HepG2 (cell line): ENCODE data around the gene MSANTD2. TPM values are rescaled to one million over a fixed set of nuclear protein-coding genes. Genes with fewer than 3 reads are reported as not detected.

Experiments
- GFI1 ChIP-seq: sonication (generic); formaldehyde crosslinking; IDR thresholded peaks from 2 replicates; pipeline ENCODE4 v1.5.0; 2020; ENCODE audit warnings: missing genetic modification reagents, mild to moderate bottlenecking, borderline replicate concordance
- SAP130 ChIP-seq: IDR thresholded peaks from 2 replicates; pipeline ENCODE4 v1.6.1; 2016; ENCODE audit warnings: low read depth
- TBX2 ChIP-seq: sonication (generic); formaldehyde crosslinking; IDR thresholded peaks from 2 replicates; pipeline ENCODE4 v1.5.0; 2020; ENCODE audit warnings: missing genetic modification reagents, mild to moderate bottlenecking, borderline replicate concordance
- polyA plus RNA-seq, 8 experiments: library from polyadenylated mRNA; depleted of rRNA in 3 of 8; stranded (reverse) in 7 of 8; unstranded in 1 of 8; fragments of >200 nt; fragmentation: Illumina TruSeq in 4 of 8; extraction: Trizol in 4 of 8; gene quantifications; 2 replicates each; pipeline versions ENCODE4 v1.2.1 to v1.2.3, GENCODE V29; 2011 to 2016; ENCODE audit warnings: low read depth in 4 of 8, missing spikeins in 1 of 8, mixed read lengths in 1 of 8; ENCODE audit not compliant: insufficient read depth in 1 of 8
- total RNA-seq, 5 experiments: library from RNA; depleted of rRNA; stranded (reverse); fragments of >200 nt; fragmentation: Illumina TruSeq; extraction: Trizol; gene quantifications; 2 replicates each; pipeline ENCODE4 v1.2.3, GENCODE V29; 2016; ENCODE audit warnings: low read depth in 1 of 5
- TF ChIP-seq, protein P1 (sequence below), 2 experiments: sonication (generic) in 1 of 2; formaldehyde crosslinking in 1 of 2; IDR thresholded peaks; 2 replicates each; pipeline versions ENCODE4 v1.4.0 to v1.6.1; 2016 to 2020; ENCODE audit warnings: borderline replicate concordance in 1 of 2, low read depth in 1 of 2, mild to moderate bottlenecking in 1 of 2, missing genetic modification reagents in 1 of 2
- TF ChIP-seq, protein P2 (sequence below): sonication (generic); formaldehyde crosslinking; IDR thresholded peaks from 2 replicates; pipeline ENCODE4 v1.8.1; 2023; ENCODE audit warnings: mild to moderate bottlenecking, moderate library complexity, missing genetic modification reagents
- TF ChIP-seq, protein P3 (sequence below): sonication (generic); formaldehyde crosslinking; IDR thresholded peaks from 2 replicates; pipeline ENCODE4 v1.8.1; 2022; ENCODE audit warnings: low read depth, mild to moderate bottlenecking, missing genetic modification reagents
- TF ChIP-seq, protein P4 (sequence below): sonication (generic); formaldehyde crosslinking; IDR thresholded peaks from 2 replicates; pipeline ENCODE4 v1.4.0; 2020; ENCODE audit warnings: missing genetic modification reagents
- TF ChIP-seq, protein P5 (sequence below): sonication (generic); formaldehyde crosslinking; IDR thresholded peaks from 2 replicates; pipeline ENCODE4 v1.4.0; 2020; ENCODE audit warnings: missing genetic modification reagents, mild to moderate bottlenecking, borderline replicate concordance
- TF ChIP-seq, protein P6 (sequence below): sonication (generic); formaldehyde crosslinking; IDR thresholded peaks from 2 replicates; pipeline ENCODE4 v1.4.0; 2020; ENCODE audit warnings: missing genetic modification reagents
- TF ChIP-seq, protein P7 (sequence below): sonication (generic); formaldehyde crosslinking; IDR thresholded peaks from 2 replicates; pipeline ENCODE4 v1.9.0; 2022; ENCODE audit warnings: missing genetic modification reagents, mild to moderate bottlenecking, borderline replicate concordance

Gene MSANTD2
- total and polyA plus RNA-seq, 2 of the 13 experiments (the other 11 are each of a cell fraction or from before 2014, with no cell fraction given): 8.7 to 10.1 TPM

DNA sequence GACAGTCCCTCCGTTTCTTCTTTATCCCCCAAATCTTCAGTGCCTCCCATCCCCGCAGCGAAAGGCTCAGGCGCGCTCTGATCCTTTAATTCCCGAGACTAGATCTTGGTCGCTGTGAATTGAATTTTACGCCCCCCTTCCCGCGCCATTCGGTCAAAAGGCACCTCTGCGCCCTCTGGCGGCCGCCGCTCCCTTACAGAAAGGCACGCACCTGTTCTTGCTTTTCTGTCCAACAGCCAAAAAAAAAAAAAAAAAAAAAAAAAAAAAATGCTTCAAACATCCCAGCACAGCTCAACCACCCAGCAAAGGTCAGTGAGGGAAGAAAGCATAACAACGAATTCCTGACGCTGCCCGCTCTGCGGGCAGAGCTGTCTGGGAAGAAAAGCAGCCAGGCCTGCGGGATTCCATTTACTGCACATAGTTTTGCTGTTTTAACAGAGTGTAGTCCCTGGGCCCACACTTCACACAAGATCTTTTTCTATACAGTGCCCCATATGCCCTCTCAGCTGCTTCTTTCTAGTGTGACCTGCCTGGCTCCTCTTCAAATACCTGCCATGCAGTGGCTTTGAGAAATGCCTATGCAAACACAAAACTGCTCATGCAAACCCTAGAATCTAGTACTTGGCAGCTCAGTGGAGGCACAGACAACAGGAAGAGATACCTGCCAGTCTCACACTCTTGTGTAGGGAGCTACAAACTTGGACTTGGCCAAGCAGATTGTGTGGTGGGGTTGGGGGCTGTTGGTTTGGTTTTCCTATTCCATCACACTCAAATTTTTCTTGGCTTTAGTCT, 36.9 kb downstream of the MSANTD2 start (continued):
- TF ChIP-seq, protein P1, sequence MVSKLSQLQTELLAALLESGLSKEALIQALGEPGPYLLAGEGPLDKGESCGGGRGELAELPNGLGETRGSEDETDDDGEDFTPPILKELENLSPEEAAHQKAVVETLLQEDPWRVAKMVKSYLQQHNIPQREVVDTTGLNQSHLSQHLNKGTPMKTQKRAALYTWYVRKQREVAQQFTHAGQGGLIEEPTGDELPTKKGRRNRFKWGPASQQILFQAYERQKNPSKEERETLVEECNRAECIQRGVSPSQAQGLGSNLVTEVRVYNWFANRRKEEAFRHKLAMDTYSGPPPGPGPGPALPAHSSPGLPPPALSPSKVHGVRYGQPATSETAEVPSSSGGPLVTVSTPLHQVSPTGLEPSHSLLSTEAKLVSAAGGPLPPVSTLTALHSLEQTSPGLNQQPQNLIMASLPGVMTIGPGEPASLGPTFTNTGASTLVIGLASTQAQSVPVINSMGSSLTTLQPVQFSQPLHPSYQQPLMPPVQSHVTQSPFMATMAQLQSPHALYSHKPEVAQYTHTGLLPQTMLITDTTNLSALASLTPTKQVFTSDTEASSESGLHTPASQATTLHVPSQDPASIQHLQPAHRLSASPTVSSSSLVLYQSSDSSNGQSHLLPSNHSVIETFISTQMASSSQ (IDR thresholded peaks at IDR 0.05; ENCODE audit: low read depth): 0 out of 2 replicates have a peak, but pooled peaks have one; percentile 36
- TF ChIP-seq, protein P1 (CRISPR knock-in tag; IDR thresholded peaks at IDR 0.05; ENCODE audit: borderline replicate concordance): no peak
- TF ChIP-seq SAP130 (peak; percentile 50), TBX2 (peak; percentile 19; the same call in 1 of the 2 replicates), GFI1 (no peak)
- TF ChIP-seq, protein P2, sequence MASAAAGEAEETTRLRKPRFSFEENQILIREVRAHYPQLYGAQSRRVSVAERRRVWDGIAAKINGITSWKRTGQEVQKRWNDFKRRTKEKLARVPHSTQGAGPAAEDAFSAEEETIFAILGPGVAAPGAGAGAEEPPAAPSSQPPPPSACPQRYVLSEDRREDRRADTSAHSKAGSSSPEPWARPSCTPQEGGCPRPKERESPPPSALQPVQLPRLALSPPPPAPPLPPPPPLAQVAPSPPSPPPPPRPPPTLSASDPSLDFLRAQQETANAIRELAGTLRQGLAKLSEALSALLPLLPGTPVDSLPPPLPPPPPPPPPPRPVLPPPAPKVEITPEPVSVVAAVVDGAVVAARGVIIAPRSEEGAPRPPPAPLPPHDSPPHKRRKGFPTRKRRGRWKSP: 0 out of 2 replicates have a peak, but pooled peaks have one; percentile 19
- TF ChIP-seq, protein P3, sequence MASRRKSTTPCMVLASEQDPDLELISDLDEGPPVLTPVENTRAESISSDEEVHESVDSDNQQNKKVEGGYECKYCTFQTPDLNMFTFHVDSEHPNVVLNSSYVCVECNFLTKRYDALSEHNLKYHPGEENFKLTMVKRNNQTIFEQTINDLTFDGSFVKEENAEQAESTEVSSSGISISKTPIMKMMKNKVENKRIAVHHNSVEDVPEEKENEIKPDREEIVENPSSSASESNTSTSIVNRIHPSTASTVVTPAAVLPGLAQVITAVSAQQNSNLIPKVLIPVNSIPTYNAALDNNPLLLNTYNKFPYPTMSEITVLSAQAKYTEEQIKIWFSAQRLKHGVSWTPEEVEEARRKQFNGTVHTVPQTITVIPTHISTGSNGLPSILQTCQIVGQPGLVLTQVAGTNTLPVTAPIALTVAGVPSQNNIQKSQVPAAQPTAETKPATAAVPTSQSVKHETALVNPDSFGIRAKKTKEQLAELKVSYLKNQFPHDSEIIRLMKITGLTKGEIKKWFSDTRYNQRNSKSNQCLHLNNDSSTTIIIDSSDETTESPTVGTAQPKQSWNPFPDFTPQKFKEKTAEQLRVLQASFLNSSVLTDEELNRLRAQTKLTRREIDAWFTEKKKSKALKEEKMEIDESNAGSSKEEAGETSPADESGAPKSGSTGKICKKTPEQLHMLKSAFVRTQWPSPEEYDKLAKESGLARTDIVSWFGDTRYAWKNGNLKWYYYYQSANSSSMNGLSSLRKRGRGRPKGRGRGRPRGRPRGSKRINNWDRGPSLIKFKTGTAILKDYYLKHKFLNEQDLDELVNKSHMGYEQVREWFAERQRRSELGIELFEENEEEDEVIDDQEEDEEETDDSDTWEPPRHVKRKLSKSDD (CRISPR knock-in tag): no peak
- TF ChIP-seq, protein P4, sequence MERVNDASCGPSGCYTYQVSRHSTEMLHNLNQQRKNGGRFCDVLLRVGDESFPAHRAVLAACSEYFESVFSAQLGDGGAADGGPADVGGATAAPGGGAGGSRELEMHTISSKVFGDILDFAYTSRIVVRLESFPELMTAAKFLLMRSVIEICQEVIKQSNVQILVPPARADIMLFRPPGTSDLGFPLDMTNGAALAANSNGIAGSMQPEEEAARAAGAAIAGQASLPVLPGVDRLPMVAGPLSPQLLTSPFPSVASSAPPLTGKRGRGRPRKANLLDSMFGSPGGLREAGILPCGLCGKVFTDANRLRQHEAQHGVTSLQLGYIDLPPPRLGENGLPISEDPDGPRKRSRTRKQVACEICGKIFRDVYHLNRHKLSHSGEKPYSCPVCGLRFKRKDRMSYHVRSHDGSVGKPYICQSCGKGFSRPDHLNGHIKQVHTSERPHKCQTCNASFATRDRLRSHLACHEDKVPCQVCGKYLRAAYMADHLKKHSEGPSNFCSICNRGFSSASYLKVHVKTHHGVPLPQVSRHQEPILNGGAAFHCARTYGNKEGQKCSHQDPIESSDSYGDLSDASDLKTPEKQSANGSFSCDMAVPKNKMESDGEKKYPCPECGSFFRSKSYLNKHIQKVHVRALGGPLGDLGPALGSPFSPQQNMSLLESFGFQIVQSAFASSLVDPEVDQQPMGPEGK (CRISPR knock-in tag): peak; percentile 41; the same call in 1 of the 2 replicates
- TF ChIP-seq, protein P5, sequence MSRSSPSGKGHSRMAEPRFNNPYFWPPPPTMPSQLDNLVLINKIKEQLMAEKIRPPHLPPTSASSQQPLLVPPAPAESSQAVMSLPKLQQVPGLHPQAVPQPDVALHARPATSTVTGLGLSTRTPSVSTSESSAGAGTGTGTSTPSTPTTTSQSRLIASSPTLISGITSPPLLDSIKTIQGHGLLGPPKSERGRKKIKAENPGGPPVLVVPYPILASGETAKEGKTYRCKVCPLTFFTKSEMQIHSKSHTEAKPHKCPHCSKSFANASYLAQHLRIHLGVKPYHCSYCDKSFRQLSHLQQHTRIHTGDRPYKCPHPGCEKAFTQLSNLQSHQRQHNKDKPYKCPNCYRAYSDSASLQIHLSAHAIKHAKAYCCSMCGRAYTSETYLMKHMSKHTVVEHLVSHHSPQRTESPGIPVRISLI: peak; percentile 96
- TF ChIP-seq, protein P6, sequence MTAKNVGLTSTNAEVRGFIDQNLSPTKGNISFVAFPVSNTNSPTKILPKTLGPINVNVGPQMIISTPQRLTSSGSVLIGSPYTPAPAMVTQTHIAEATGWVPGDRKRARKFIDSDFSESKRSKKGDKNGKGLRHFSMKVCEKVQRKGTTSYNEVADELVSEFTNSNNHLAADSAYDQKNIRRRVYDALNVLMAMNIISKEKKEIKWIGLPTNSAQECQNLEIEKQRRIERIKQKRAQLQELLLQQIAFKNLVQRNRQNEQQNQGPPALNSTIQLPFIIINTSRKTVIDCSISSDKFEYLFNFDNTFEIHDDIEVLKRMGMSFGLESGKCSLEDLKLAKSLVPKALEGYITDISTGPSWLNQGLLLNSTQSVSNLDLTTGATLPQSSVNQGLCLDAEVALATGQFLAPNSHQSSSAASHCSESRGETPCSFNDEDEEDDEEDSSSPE (CRISPR knock-in tag): peak; percentile 40; the same call in 1 of the 2 replicates
- TF ChIP-seq, protein P7, sequence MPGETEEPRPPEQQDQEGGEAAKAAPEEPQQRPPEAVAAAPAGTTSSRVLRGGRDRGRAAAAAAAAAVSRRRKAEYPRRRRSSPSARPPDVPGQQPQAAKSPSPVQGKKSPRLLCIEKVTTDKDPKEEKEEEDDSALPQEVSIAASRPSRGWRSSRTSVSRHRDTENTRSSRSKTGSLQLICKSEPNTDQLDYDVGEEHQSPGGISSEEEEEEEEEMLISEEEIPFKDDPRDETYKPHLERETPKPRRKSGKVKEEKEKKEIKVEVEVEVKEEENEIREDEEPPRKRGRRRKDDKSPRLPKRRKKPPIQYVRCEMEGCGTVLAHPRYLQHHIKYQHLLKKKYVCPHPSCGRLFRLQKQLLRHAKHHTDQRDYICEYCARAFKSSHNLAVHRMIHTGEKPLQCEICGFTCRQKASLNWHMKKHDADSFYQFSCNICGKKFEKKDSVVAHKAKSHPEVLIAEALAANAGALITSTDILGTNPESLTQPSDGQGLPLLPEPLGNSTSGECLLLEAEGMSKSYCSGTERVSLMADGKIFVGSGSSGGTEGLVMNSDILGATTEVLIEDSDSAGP: peak; percentile 46
